ENCODE data around the gene A1BG. TPM values are rescaled to one million over a fixed set of nuclear protein-coding genes. Genes with fewer than 3 reads are reported as not detected.
A peak's percentile ranks its signal among the peaks of the same experiment; 100 is the strongest.

A1BG gene, protein sequence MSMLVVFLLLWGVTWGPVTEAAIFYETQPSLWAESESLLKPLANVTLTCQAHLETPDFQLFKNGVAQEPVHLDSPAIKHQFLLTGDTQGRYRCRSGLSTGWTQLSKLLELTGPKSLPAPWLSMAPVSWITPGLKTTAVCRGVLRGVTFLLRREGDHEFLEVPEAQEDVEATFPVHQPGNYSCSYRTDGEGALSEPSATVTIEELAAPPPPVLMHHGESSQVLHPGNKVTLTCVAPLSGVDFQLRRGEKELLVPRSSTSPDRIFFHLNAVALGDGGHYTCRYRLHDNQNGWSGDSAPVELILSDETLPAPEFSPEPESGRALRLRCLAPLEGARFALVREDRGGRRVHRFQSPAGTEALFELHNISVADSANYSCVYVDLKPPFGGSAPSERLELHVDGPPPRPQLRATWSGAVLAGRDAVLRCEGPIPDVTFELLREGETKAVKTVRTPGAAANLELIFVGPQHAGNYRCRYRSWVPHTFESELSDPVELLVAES
- total RNA-seq = 48.9 TPM

DNA sequence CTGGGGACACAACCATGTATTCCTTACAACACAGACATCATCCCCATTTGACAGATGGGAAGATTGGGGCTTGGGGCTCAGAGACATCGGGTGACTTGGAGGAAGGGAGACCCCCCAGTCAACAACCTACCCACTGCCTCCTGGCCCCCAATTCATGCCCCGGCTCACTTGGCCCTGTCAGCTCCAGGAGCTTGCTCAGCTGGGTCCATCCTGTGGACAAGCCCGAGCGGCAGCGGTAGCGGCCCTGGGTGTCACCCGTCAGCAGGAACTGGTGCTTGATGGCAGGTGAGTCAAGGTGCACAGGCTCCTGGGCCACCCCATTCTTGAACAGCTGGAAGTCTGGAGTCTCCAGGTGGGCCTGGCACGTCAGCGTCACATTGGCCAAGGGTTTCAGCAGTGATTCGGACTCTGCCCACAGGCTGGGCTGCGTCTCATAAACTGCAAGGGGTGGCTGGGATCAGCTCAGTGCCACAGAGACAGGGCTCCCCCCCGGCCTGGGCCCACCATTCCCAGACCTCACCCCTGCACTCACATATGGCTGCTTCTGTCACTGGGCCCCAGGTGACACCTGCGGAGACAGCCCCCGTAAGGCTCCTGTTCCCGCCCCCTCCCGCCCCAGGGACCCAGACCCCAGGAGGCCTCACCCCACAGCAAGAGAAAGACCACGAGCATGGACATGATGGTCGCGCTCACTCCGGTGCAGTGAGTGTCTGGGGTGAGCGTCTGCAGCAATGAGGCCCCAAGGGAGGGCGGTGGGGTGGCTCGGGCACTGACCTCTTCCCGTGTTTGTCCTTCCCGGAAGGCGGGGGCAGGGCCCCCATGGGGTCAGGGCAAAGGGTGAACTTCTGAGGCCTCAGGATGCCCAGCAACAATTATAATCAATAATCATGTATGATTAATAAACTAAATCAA is at the start of gene A1BG:
Gene A1BG, minus strand, starts transcription at position 733 of the 912 bp plus-strand sequence. Its CDS starts 55 bp downstream, at position 678.
- DNase-seq (ENCODE audit: extremely low spot score in 2 of 2) = no peak
- Histone ChIP-seq H3K4me3 (no peak within 1 kb of the TSS), H3K4me1 (peaks cover 47% of the 10 kb centered on the region), H3K36me3 (no peaks in the 10 kb centered on the region), H3K9me3 (no peaks in the 10 kb centered on the region), H3K27me3 (no peaks in the 10 kb centered on the region), H3K27ac (no peak within 1 kb of the TSS)
- intact Hi-C loops (cut with DNase I) = no loop called here
- TF ChIP-seq POLR2AphosphoS5 (IDR thresholded peaks at IDR 0.05; ENCODE audit: insufficient read depth in 1 of 2, low read depth in 1 of 2) = no peak
- TF ChIP-seq, protein P1, sequence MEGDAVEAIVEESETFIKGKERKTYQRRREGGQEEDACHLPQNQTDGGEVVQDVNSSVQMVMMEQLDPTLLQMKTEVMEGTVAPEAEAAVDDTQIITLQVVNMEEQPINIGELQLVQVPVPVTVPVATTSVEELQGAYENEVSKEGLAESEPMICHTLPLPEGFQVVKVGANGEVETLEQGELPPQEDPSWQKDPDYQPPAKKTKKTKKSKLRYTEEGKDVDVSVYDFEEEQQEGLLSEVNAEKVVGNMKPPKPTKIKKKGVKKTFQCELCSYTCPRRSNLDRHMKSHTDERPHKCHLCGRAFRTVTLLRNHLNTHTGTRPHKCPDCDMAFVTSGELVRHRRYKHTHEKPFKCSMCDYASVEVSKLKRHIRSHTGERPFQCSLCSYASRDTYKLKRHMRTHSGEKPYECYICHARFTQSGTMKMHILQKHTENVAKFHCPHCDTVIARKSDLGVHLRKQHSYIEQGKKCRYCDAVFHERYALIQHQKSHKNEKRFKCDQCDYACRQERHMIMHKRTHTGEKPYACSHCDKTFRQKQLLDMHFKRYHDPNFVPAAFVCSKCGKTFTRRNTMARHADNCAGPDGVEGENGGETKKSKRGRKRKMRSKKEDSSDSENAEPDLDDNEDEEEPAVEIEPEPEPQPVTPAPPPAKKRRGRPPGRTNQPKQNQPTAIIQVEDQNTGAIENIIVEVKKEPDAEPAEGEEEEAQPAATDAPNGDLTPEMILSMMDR (IDR thresholded peaks at IDR 0.05) = no peak
- TF ChIP-seq POLR2A (IDR thresholded peaks at IDR 0.05) = no peak

DNA sequence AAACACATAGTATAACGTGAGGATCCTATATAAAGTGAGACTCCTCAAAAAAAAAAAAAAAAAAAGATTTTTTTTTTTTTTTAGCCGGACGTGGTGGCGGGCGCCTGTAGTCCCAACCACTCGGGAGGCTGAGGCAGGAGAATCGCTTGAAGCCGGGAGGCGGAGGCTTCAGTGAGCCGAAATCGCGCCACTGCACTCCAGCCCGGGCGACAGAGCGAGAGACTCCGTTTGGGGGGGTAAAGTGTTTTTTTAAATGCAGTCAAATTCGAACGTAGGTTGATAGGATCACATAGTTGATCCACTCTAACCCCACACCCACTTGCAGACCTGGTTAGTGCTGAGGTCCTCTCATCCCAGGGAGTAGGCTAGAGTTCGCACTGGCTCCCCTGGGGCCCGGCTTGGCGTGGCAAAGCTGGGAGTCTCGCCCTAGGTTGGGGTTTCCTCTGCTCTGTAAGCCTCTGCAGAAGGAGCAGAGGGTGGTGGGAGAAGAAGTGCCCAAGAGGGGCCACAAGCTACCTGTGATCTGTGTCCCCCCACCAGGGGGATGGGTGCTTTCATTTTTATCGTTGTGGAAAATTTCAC is 48.6 kb upstream of the A1BG start:
- Histone ChIP-seq H3K9me3 (no peaks in the 10 kb centered on the region), H3K36me3 (no peaks in the 10 kb centered on the region), H3K4me3 (peak overlapping the region; percentile 56 to 57), H3K27ac (peak overlapping the region; percentile 57), H3K27me3 (no peaks in the 10 kb centered on the region), H3K4me1 (peaks cover 26% of the 10 kb centered on the region)
- intact Hi-C loops (cut with DNase I) = no loop called here
- TF ChIP-seq, protein P1 (IDR thresholded peaks at IDR 0.05) = no peak
- TF ChIP-seq POLR2A (IDR thresholded peaks at IDR 0.05) = no peak
- TF ChIP-seq POLR2AphosphoS5 (IDR thresholded peaks at IDR 0.05; ENCODE audit: insufficient read depth in 1 of 2, low read depth in 1 of 2) = no peak
- no peak for DNase-seq (ENCODE audit: extremely low spot score in 2 of 2)

DNA sequence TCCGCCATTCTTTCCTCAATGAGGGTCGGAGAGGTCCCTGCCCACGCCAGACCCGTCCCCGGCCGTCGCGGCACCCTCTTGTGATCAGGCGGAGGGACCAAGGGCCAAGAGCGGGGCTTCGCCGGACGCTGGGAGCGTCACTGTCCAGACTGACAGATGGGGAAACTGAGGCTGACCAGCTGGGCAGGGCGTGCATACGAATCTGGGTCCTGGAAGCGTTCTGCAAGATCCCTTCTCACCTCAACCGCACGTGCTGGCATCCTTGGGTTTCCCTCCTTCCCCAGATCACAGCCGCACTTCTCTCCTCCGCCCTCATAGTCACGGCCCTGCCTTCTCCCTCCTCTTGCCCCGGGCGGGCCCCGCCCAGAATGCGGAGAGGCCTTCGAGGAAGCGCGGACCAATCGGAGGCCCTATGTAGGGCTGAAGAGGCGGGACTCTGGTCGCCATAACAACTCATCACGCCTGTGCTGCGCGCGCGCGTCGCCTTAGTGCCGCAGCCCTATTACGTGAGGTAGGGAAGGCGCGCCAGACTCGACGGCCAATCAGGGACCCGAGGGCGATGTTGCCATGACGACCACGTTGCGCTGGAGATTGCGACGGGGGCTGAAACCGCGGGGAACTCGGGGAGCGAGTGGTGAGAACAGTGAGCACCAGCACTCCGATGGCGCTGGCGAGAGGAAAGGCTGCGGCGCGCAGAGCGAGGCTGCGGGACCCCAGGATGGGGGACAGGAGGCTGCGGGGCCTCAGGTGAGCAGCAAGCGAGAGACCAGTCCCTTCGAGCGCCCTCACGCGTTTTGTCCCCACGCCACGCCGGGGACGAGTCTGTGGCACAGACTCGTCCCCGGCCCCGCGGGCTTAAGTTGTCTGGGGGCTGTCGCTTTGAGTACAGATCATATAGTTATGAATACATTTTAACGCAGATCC is 47.9 kb upstream of the A1BG start:
- intact Hi-C loops (cut with DNase I) = no loop called here
- peak overlapping the region; percentile 57 for H3K27ac ChIP-seq
- TF ChIP-seq POLR2AphosphoS5 (IDR thresholded peaks at IDR 0.05; ENCODE audit: insufficient read depth in 1 of 2, low read depth in 1 of 2) = peak; percentile 85 to 94
- peak in 1 of 2 donors; percentile 38 for TF ChIP-seq POLR2A (IDR thresholded peaks at IDR 0.05)
- TF ChIP-seq, protein P1 (IDR thresholded peaks at IDR 0.05) = no peak

DNA sequence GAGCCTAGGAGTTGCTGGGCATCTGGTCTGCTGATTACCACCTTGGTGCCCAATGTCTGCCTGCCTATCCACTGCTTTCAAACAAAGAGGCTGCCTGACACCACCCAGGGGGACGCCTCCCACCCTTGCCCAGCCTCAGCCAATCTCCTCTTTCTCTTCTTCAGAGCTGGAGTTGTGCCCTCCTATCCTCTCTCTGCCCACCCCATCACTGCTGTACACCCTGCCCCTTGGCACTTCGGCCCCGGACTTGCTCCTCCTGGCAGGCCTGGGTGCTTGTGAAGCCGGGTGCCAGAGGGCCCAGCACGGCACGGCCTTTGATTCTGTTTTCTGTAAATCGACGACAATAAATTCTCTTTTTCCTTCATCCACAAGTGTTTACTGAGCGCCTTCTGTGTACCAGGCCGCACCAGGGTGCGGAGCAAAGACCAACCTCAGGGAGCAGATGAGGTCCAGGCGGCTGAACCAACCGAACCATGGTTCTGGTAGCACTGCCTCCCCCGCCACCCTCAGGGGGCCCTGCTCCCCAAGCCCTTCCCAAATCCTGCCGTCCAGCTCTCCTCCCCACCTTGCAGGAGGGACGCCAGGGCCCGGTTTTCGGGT is 47.1 kb upstream of the A1BG start:
- Histone ChIP-seq H3K4me3 (peak overlapping the region; percentile 56 to 57), H3K27ac (no peak overlapping the region), H3K9me3 (no peaks in the 10 kb centered on the region), H3K36me3 (no peaks in the 10 kb centered on the region), H3K27me3 (no peaks in the 10 kb centered on the region), H3K4me1 (peaks cover 29% of the 10 kb centered on the region)
- intact Hi-C loops (cut with DNase I) = no loop called here
- TF ChIP-seq, protein P1 (IDR thresholded peaks at IDR 0.05) = no peak
- TF ChIP-seq POLR2A (IDR thresholded peaks at IDR 0.05) = no peak
- no peak for TF ChIP-seq POLR2AphosphoS5 (IDR thresholded peaks at IDR 0.05; ENCODE audit: insufficient read depth in 1 of 2, low read depth in 1 of 2)
- DNase-seq (ENCODE audit: extremely low spot score in 2 of 2) = no peak

More for the DNA sequence above, 47.9 kb upstream of the A1BG start:
- H3K9me3 ChIP-seq = no peaks in the 10 kb centered on the region
- no peaks in the 10 kb centered on the region for H3K36me3 ChIP-seq
- H3K4me3 ChIP-seq = peak overlapping the region; percentile 56 to 57
- no peaks in the 10 kb centered on the region for H3K27me3 ChIP-seq
- peak; percentile 99 for DNase-seq (ENCODE audit: extremely low spot score in 2 of 2)
- H3K4me1 ChIP-seq = peaks cover 29% of the 10 kb centered on the region
